Vagina (tissue), 2 donors: ENCODE measurements around the gene TAF10. TPM values are rescaled to one million over a fixed set of nuclear protein-coding genes. Genes with fewer than 3 reads are reported as not detected.

ENCODE experiments used
- DNase-seq, 2 donors: peaks; one replicate each; pipeline ENCODE4 v3.0.0-alpha.2; 2017; ENCODE audit errors: extremely low spot score in 2 of 2
- H3K27ac ChIP-seq: fragments of 200-600 bp; sonication (generic); one replicate; pipeline ENCODE4 v1.5.1; 2019
- H3K27me3 ChIP-seq: fragments of 200-600 bp; sonication (generic); one replicate; pipeline ENCODE4 v1.5.1; 2019
- H3K36me3 ChIP-seq, 2 donors: fragments of 200-600 bp; sonication (generic); one replicate each; pipeline ENCODE4 v1.5.1; 2017 to 2019
- H3K4me1 ChIP-seq: fragments of 200-600 bp; sonication (generic); one replicate; pipeline ENCODE4 v1.5.1; 2019
- H3K4me3 ChIP-seq, 2 donors: fragments of 200-600 bp; sonication (generic); 1 replicate in 1 of 2; 2 replicates in 1 of 2; pipeline ENCODE4 v1.5.1; 2016 to 2019
- H3K9me3 ChIP-seq: fragments of 200-600 bp; sonication (generic); one replicate; pipeline ENCODE4 v1.5.1; 2019
- CTCF ChIP-seq, 3 experiments: fragments of 450-650 bp in 2 of 3; fragments of 200-600 bp in 1 of 3; sonication (generic) in 1 of 3; IDR thresholded peaks; one replicate each; pipeline ENCODE4 v1.5.1; 2017 to 2019; ENCODE audit warnings: antibody characterized with exemption in 3 of 3, mild to moderate bottlenecking in 2 of 3, moderate library complexity in 2 of 3
- POLR2A ChIP-seq, 2 donors: fragments of 450-650 bp; IDR thresholded peaks; one replicate each; pipeline ENCODE4 v1.6.1; 2017; ENCODE audit warnings: antibody characterized with exemption in 2 of 2, mild to moderate bottlenecking in 2 of 2, moderate library complexity in 2 of 2
- POLR2AphosphoS5 ChIP-seq, 2 donors: sonication (generic); formaldehyde crosslinking; IDR thresholded peaks; one replicate each; pipeline ENCODE4 v1.9.0; 2017; ENCODE audit warnings: antibody characterized with exemption in 2 of 2, mild to moderate bottlenecking in 2 of 2, low read depth in 1 of 2; ENCODE audit not compliant: insufficient read depth in 1 of 2
- intact Hi-C: fragments of 100-400 bp; cut with DNase I; formaldehyde crosslinking; loops from one replicate; pipeline ENCODE4 v1.15.1; 2023
- total RNA-seq: library from RNA; depleted of rRNA; stranded (reverse); fragments of >200 nt; gene quantifications from one replicate; pipeline ENCODE4 v1.2.3, GENCODE V29; 2016

TAF10 gene
- total RNA-seq, 1 donor from 2014 or later: 48.1 TPM

GRCh38 chr11:6623391-6624363, 11.7 kb upstream of the TAF10 start:
- Histone ChIP-seq H3K27me3 (no peaks in the 10 kb centered on the region), H3K4me1 (peaks cover 5% of the 10 kb centered on the region), H3K36me3 (peaks cover 0 to 21% of the 10 kb centered on the region in 2 donors), H3K9me3 (no peaks in the 10 kb centered on the region), H3K4me3 (no peak overlapping the region), H3K27ac (no peak overlapping the region)
- DNase-seq: no peak
- TF ChIP-seq CTCF (IDR thresholded peaks at IDR 0.05) (no peak), POLR2AphosphoS5 (IDR thresholded peaks at IDR 0.05; ENCODE audit: insufficient read depth in 1 of 2, low read depth in 1 of 2) (no peak), POLR2A (IDR thresholded peaks at IDR 0.05) (no peak)
- intact Hi-C loops: no loop called here

GRCh38 chr11:6622261-6623171, 10.5 kb upstream of the TAF10 start:
- H3K4me1 ChIP-seq: peaks cover 13% of the 10 kb centered on the region
- no peak overlapping the region for H3K4me3 ChIP-seq
- no peaks in the 10 kb centered on the region for H3K9me3 ChIP-seq
- H3K27me3 ChIP-seq: no peaks in the 10 kb centered on the region
- H3K27ac ChIP-seq: no peak overlapping the region
- DNase-seq: no peak
- TF ChIP-seq CTCF (IDR thresholded peaks at IDR 0.05) (no peak), POLR2A (IDR thresholded peaks at IDR 0.05) (no peak), POLR2AphosphoS5 (IDR thresholded peaks at IDR 0.05; ENCODE audit: insufficient read depth in 1 of 2, low read depth in 1 of 2) (no peak)
- peaks cover 0 to 21% of the 10 kb centered on the region in 2 donors for H3K36me3 ChIP-seq
- intact Hi-C loops: no loop called here

- intact Hi-C loops: no loop called here
- TF ChIP-seq POLR2A (IDR thresholded peaks at IDR 0.05) (no peak), POLR2AphosphoS5 (IDR thresholded peaks at IDR 0.05; ENCODE audit: insufficient read depth in 1 of 2, low read depth in 1 of 2) (no peak), CTCF (IDR thresholded peaks at IDR 0.05) (no peak)
- no peak for DNase-seq
- Histone ChIP-seq H3K9me3 (no peaks in the 10 kb centered on the region), H3K27me3 (no peaks in the 10 kb centered on the region), H3K27ac (no peak overlapping the region), H3K4me1 (peaks cover 17% of the 10 kb centered on the region), H3K4me3 (no peak overlapping the region), H3K36me3 (peaks cover 0 to 16% of the 10 kb centered on the region in 2 donors)
Observed at GRCh38 chr11:6621711-6622211, 9.7 kb upstream of the TAF10 start.

- TF ChIP-seq POLR2AphosphoS5 (IDR thresholded peaks at IDR 0.05; ENCODE audit: insufficient read depth in 1 of 2, low read depth in 1 of 2): no peak
- TF ChIP-seq POLR2A (IDR thresholded peaks at IDR 0.05): no peak
- no peak for TF ChIP-seq CTCF (IDR thresholded peaks at IDR 0.05)
- no peak overlapping the region for H3K4me3 ChIP-seq
- intact Hi-C loops: no loop called here
- no peaks in the 10 kb centered on the region for H3K9me3 ChIP-seq
- H3K4me1 ChIP-seq: peaks cover 17% of the 10 kb centered on the region
- DNase-seq: no peak
- no peaks in the 10 kb centered on the region for H3K27me3 ChIP-seq
- H3K36me3 ChIP-seq: peaks cover 0 to 9% of the 10 kb centered on the region in 2 donors
- H3K27ac ChIP-seq: no peak overlapping the region
Observed at GRCh38 chr11:6620636-6621035, 8.6 kb upstream of the TAF10 start.
